Cardiac septum (tissue), 1 donor: ENCODE measurements around the gene HOXB6. TPM values are rescaled to one million over a fixed set of nuclear protein-coding genes. Genes with fewer than 3 reads are reported as not detected.

Experiments used
- DNase-seq: peaks from one replicate; pipeline ENCODE4 v3.0.0-alpha.2; 2020; ENCODE audit warnings: low spot score
- intact Hi-C: fragments of 100-400 bp; cut with DNase I; formaldehyde crosslinking; loops from one replicate; pipeline ENCODE4 v1.14.0; 2022
- total RNA-seq: library from RNA; stranded (reverse); fragmentation: NEBNext Ultra II Directional; extraction: Animal tissue kit (Norgen Biotek cat#: 25700); gene quantifications from one replicate; pipeline ENCODE4 v1.2.1, GENCODE V29; 2021
- donor health status: DM: no; HTN: no; CAD: no.

HOXB6 gene
- total RNA-seq, 1 donor from 2014 or later, result 0.92 TPM

DNA sequence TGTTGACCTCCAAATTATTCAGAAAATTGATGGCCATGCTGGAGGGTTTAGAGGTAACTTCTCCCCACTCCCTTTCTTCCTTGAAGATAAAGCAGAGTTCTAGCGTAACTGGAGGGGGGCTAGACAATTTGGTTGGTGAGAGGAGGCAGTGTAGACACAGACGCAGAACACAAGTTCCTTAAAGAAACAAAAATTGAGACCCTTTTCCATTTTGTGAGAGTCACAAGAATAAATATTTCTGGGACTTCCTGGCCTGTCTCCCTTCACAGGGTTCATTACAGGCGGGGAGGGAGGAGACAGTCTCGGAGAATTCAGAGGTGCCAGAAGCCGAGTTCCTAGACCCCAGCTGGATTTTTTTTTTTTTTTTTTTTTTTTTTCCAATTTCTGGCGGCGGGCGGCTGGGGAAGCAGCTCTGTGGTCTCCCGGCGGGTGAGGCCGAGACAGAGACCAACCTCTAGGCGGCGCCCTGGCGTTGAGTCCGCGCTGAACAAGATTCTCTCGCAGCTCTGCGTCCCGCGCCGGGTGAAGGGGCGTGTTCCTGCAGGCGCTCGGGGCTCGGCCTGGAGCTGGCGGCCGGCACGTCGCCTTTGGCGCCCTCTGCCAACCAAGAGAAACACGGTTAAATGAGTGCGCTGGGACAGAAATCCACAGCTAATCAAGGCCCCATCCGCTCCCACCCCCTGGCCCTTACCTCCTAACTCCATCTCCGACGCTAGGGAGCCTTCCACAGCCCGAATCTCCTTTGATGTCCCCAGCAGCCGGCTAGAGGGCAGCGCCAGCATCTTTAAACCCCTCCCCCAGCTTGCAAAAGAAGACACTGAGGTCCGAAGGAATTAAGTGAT lies 31.6 kb upstream of the HOXB6 start:
- intact Hi-C loops, result no loop called here
- DNase-seq, result no peak

DNA sequence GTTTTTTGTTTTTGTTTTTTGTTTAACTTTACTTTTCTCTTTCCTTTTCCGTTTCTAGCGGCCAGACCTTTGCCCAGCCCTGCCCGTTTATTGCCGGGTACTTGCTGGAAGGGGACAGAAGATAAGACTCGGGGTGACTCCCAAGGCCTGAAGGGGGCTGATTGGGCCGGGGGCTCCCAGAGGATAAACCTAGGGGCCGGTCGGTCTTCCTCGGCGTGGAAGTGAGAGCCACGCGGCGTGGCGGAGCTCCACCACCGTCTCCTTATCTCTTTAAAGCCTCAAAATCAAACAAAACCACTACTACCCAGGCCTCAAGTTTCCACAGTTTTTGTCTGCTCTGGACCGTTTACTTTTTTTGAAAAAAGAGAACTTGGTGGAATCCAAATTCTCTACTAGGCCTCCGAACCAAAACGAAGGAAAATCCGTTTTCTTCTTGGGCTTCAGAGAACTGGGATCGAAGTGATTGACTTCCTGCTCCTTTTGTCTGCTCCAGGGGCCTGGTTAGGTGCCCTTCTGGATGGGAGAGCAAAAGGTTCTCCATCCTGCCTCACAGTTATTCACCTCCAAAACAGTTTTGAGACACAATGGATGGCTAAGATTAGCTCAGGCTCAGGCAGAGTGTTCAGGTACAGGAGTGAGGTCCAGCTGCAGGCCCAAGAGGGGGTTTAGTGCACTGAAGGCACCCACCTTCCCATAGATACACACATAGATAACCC lies 29.9 kb upstream of the HOXB6 start:
- intact Hi-C loops, result no loop called here
- DNase-seq, result no peak

DNA sequence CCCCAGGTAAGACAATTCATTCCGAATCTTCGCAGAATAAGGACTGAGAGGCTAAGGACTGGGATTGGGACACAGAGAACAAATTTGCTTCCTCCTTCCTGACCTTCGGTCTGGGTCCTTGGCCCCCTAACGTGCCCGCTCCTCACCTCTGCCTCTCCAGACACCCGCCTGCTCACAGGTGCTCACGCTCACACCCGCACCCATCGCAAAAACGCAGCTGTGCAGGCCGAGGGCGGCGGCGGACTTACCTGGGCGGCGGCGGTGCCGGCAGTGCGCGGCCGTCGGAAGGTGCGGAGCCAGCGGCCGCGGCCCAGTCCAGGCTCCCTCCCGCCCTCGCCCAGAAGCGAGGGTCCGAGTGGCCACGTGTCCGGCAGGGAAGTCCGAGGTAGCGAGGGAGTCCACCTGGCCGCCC lies 28.5 kb upstream of the HOXB6 start:
- intact Hi-C loops, result no loop called here
- no peak for DNase-seq

DNA sequence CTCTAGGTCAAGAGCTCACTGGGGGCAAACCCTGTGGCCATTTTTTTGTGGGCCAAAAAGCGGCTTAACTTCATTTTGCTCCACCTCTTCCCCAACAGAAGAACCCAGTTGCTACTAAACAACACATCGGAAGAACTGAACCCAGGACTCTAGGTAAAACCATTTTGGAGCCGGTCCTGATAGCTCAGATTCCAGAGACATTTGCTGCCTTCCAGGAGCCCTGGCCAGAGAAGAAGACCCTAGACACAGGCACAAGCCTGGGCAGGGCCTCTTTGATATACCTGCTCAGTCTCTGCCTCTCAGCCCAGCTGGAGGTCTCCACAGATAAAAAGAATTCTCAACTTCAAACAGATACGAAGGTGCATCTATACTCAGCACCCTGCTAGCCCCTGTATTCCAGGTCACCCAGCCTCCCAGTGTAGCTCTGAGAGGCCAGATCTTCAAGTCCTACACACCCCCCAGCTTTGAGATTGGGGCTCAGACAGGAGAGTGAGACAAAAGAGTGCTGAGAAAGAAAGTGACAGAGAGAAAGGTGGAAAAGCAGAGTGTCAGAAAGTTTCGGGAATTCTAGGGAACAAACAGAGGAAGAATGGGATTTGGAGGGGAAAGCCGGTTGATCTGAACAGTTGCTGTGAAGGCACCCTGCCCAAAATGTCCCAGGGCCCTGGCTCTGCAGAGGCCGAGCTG lies 27.9 kb upstream of the HOXB6 start:
- intact Hi-C loops, result no loop called here
- no peak for DNase-seq

DNA sequence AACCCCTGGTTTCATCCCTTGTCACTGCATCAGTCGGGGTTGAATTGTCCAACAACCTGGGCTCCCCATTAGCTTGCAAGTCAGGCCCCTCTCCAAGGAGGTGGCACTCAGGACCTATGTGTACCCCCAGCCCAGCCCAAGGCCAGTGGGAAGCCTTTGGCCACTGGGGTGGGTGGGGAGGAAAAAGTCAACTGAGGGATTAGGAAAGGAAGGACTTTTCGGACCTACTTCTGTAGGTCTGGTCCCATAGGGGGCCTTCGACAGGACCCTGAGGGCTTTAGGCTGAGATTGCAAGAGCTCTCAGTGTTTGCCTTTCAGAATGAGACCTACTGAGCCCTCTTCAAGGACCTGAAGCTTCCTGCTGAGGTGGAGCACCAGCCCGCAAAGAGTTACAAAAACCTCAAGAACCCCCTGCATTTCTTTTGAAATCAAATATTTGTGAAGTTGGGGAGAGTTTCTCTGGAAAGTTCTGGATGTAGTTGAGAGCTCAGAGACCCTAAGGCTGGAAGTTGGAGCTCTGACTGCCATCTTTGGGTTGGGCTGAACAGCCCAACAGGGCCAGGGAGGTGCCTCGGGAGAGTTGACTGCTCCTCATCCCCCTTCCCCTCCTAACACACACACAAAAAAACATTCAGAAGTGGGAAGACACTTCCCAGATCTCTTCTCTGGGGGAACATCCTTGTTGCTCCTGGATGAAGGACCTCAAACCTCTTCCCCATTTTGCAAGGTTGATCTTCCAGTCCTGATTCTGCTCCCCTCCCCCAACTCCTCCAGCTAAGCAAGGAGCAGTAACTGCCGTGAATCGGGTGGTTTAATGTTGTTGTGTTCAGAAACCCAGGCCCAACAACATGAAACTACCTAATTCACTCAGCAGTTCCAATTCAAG lies 27.1 kb upstream of the HOXB6 start:
- intact Hi-C loops, result no loop called here
- peak; percentile 49 for DNase-seq

DNA sequence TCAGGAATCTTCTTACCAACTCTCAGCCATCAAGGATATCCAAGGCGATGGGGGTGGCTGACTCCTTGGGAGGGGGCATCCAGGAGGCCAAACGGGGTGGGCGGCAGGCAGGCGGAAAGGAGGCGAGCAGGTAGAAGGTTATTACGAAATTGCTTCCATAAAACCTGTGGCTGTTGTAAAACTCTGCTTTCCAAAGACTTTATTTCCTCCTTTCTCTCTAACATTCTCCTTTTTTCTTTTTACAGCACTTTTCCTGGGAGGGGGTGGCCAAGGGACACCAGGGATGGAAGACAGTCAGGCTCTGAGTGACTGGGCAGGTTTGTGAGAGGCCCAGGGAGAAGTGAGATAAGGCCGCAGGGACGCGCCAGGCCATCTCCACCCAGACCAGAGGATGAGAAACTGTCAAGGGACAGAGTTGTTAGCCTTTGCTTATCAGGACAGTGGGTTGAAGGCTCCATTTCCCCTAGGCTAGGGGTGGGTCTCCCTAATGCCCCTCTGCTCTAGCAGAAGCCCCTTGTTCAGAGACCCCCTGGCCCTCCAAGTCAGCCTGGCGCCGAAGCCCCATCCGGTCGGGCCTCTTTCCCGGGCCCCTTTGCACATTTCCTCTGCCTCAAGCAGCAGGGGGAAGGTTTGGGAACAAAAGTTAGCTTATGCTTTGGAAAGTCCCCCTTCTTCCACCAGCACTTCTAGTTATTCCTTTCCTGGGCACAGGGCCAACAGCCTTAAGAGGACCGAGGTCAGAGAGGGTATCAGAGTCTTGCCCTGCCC lies 26.3 kb upstream of the HOXB6 start:
- intact Hi-C loops, result no loop called here
- DNase-seq, result no peak

DNA sequence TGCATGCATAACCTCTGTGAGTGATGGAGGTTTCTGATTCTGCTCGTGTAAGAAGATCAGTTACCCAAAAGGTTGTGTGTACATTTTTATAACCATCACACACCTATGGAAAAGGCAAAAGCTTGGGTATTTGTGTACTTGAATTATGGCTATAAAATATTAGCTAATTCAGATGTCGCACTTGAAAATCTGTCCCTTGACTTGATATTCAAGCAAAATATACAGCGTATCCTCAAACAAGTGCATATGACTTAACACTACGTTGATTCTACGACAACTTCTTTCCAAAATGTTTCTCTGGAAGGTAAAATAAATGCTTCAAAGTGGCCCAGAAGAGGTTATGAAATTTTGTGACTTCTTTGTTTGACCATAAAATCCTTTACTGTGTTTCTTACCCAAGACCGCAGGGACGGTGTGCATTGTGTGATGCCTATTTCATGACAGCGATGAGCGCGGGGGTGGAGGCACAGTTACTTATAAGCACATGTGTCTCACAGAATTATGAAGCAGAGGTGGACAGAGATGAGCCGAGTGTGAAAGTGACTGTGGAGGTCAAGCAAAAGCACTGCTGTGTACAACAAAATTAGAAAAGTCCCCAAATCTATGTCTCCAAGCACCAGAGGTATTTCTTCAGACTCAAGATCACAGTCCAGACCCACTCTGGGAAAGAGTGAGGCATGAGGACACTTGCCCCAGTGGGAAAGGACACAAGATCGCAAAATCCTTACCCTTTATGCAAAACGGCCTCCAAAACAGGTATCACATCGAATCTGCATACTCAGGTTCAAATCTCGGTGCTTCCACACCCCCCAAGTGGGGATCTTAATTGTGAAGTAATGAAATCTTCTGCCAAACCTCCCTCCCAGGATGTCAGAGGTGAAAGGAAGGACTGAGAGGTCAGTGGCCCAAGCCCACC lies 25.5 kb upstream of the HOXB6 start:
- no peak for DNase-seq
- intact Hi-C loops, result no loop called here

DNA sequence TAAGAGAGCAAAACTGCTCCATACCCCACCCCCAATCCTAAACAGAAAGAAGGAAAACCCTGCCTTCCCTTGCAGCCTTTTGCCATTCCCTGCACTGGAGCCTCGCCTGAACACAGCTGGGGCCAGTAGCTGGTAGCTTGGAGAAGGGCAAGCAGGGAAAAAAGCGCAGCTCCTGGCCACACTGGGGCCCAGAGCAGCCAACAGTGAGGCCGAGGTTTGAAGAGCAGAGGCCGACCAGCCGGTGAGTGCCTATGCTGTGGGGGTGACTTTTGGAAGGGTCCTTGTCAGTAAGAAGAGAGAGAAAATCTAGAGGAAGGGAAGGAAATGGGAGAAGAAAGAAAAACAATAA lies 24.6 kb upstream of the HOXB6 start:
- no peak for DNase-seq
- intact Hi-C loops, result no loop called here

DNA sequence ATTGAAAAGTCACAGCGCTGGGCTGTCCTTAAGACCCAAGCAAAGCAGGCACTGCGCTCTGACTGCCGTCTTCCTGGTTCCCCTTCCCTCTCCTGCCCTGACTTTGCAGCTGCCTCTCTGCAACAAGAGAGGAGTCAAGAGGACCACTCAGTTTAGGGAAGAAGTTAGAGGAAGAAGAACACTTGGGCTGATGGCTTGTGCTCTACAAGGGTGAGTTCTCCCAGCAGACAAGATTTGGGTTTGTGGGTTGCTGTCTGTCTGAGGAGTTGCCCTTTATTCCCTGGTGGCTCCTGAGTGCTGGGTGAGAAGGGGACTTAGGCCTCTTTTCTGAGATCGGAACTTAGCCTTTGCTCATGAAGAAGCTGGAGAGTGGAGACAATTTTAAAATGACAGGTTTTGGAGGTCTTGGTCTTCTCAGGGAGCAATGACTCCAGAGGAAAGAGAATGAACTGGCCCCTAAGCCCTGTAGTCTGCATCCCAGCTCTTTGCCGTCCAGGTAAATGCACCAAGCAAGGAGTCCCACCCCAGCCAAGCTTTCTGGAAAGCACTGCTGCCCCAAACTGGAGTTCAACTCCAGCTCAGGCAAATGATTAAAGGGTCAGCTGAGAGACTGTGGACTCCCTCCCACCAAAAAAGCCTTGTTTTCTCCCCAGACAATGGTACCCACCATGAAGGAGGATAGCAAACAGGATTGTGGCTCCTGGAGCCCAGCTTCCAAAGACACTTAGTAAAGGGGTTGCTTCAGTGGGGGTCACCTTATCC lies 24.0 kb upstream of the HOXB6 start:
- no peak for DNase-seq
- intact Hi-C loops, result no loop called here

DNA sequence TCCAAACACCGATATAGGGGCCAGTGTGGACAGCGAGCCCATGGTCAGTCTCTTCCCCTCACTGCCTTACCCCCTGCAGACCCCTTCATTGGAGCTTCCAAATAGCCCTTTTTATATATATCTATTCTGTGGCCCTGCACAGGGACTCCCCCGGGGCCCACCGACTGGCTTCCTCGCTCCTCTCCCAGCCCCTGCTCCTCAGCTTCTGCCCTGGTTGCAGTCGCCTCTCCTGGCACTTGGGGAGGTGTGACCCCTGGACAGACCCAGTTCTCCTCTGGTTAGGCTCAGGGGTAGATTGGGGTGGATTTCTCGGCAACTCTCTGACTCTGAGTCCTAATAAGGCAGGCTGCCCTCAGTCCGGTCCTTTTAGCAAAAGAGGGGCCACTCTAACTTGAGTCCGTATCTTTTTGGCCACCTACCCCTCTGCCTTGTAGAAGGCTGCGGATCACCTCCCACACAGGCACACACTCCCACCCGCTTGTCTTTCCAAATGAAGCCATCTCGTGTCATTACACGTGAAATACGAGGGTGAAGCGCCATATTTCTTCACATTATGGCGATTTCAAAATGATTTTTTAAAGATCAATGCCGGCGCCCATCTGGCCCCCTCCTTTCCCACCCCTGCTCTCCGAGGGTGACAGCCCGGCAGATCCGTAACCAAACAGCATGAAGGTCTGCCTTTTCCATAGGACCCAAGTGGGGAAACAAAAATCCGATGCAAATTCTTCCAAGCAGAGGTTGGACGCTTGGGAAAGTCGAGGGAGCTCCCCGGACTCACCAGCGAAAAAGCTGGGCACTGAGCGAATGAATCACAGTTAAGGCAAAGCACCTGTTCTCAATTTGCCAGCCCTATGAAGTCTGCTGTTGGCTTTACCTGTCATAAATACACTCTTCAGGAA lies 23.1 kb upstream of the HOXB6 start:
- intact Hi-C loops, result no loop called here
- DNase-seq, result no peak

DNA sequence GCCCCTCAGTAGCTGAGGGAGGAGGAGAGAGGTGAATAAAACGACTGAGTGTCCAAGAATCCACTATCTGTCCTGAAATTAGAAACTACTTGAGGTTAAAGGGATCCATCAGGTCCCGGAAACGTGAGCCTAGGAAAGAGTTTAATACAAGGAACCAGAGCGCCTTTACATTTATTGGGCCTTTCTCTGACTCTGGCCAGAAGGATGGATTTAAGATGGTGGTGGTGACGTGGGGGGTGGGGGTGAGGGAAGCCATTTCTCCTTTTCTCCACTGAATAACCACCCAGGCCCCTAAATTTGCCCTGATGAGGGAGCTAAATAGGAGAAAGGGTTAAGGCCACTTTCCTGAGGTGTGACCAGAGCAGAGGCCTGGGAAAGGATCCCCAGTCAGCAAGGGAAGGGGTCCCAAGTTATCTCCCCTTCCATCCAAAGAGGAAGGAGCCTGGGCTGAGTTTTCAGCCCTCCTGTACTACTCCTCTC lies 22.4 kb upstream of the HOXB6 start:
- intact Hi-C loops, result no loop called here
- DNase-seq, result no peak

DNA sequence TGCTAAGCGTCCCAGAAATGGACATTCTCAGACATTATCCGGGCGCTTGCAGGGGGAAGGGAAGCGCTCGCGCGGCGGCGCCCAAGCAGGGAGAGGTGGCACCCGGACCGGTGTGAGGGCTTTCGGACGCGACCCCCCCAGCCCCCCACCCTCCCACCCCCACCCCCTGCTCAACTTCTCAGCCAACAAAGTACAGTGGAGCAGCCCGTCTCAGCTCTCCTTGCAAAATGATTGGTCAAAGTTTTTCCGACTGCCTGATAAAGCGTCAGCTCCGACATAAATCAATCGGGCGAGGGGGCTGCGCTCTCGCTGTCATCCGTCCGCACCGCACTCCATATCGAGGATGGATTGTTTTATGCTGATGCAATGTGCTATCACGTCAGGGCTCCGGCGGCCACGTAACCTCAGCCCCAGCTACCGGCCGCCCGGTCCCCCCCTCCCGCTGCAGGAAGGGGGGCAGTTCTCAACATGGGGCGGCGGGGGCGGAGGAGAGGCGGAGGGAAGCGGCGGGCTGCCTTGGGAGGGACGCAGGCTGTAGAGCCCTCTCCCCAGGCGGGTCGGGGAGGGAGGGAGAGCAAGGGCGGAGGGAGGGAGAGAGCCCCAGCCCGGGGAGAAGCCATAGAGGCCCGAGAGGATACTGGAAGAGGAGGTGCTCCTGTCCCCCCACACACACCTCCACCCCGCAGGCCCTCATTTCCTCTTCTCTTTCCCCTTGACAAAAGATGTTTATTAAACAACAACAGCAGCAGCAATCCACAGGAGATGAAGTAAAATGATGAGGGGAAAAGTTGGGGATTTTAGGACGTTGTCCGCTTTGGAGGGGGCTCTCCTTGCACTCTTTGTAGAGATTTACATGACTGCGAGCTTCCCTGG lies 21.7 kb upstream of the HOXB6 start, which contains the start of gene HOXB9:
Gene HOXB9, minus strand, starts transcription at position 114 of the 873 bp plus-strand sequence. Its CDS starts 89 bp downstream, at position 25.
- intact Hi-C loops, result no loop called here
- DNase-seq, result no peak

DNA sequence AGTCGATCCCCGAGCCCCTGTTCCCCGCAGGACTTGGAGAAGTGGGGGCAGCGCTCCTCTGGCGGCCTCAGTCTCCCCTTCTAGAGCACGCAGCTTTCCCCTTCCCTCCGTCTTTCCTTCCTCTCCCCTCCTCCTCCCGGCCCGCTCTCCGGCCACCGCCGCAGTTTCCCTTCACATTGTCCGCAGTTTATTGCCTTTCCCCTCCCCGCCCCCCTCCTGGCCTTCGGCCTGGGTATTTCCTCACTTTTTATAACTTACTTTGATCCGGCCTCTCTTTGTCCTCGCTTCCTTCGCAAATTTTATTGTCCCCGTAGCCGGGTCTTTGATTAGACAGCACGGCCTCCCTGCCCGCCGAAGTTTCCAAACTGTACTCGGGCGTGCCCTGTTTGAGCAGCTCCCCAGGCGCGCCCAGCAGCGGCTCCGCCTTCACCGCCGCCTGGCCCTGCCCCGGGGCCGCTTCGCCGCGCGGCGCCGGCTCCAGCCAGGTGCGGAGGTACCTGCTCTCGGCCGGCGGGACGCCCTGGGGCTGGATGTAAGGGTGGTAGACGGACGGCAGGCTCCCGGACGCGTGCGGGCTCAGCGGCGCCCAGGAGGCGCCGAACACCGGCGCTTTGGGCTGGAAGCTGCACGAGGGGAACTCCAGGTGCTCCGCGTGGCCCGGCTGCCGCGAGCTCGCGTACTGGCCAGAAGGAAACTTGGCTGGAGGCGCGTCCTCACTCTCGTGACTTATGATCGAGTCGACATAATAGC lies 20.9 kb upstream of the HOXB6 start:
- no peak for DNase-seq
- intact Hi-C loops, result no loop called here
